ENCODE data around the gene SLC39A12. TPM values are rescaled to one million over a fixed set of nuclear protein-coding genes. Genes with fewer than 3 reads are reported as not detected.

SLC39A12 gene
- total and polyA plus RNA-seq, 8 donors, result not detected

GRCh38 chr10:17984056-17984455 lies 32.3 kb downstream of the SLC39A12 start:
- Histone ChIP-seq H3K4me1 (no peaks in the 10 kb centered on the region), H3K27ac (no peak overlapping the region), H3K4me3 (no peak overlapping the region), H3K9me3 (peaks cover 0 to 4% (median 0%) of the 10 kb centered on the region in 4 donors), H3K36me3 (no peaks in the 10 kb centered on the region), H3K27me3 (no peaks in the 10 kb centered on the region)
- no peak for DNase-seq
- WGBS, 5 donors, result 47 to 81% (median 58%) methylated on average over 1 of the region's 1 CpG
- intact Hi-C loops (cut with DNase I; ENCODE audit: low total_unique reads), result no loop called here
- TF ChIP-seq POLR2A (IDR thresholded peaks at IDR 0.05) (no peak), EP300 (IDR thresholded peaks at IDR 0.05) (no peak), CTCF (IDR thresholded peaks at IDR 0.05) (no peak), POLR2AphosphoS5 (IDR thresholded peaks at IDR 0.05) (no peak)

- intact Hi-C loops (cut with DNase I; ENCODE audit: low total_unique reads), result no loop called here
- Histone ChIP-seq H3K9me3 (peaks cover 0 to 4% (median 0%) of the 10 kb centered on the region in 4 donors), H3K36me3 (no peaks in the 10 kb centered on the region), H3K4me3 (no peak overlapping the region), H3K27me3 (no peaks in the 10 kb centered on the region), H3K27ac (no peak overlapping the region), H3K4me1 (no peaks in the 10 kb centered on the region)
- TF ChIP-seq POLR2A (IDR thresholded peaks at IDR 0.05), result no peak
- no peak for TF ChIP-seq POLR2AphosphoS5 (IDR thresholded peaks at IDR 0.05)
- no peak for TF ChIP-seq EP300 (IDR thresholded peaks at IDR 0.05)
- TF ChIP-seq CTCF (IDR thresholded peaks at IDR 0.05), result no peak
- no peak for DNase-seq
- WGBS, 5 donors, result 84 to 90% (median 86%) methylated on average over 4 of the region's 4 CpGs
These were observed 32.8 kb downstream of the SLC39A12 start for GRCh38 chr10:17984563-17984962.

- Histone ChIP-seq H3K9me3 (peaks cover 0 to 4% (median 0%) of the 10 kb centered on the region in 4 donors), H3K27ac (no peak overlapping the region), H3K4me3 (no peak overlapping the region), H3K27me3 (no peaks in the 10 kb centered on the region), H3K4me1 (no peaks in the 10 kb centered on the region), H3K36me3 (no peaks in the 10 kb centered on the region)
- no peak for DNase-seq
- intact Hi-C loops (cut with DNase I; ENCODE audit: low total_unique reads), result no loop called here
- WGBS, 5 donors, result 69 to 86% (median 82%) methylated on average over 6 of the region's 6 CpGs
- no peak for TF ChIP-seq EP300 (IDR thresholded peaks at IDR 0.05)
- no peak for TF ChIP-seq POLR2A (IDR thresholded peaks at IDR 0.05)
- TF ChIP-seq POLR2AphosphoS5 (IDR thresholded peaks at IDR 0.05), result no peak
- no peak for TF ChIP-seq CTCF (IDR thresholded peaks at IDR 0.05)
These were observed 38.4 kb downstream of the SLC39A12 start for GRCh38 chr10:17989908-17990767.

GRCh38 chr10:17992266-17992665 lies 40.5 kb downstream of the SLC39A12 start:
- intact Hi-C loops (cut with DNase I; ENCODE audit: low total_unique reads), result no loop called here
- TF ChIP-seq POLR2A (IDR thresholded peaks at IDR 0.05), result no peak
- no peak for TF ChIP-seq CTCF (IDR thresholded peaks at IDR 0.05)
- TF ChIP-seq POLR2AphosphoS5 (IDR thresholded peaks at IDR 0.05), result no peak
- no peak for TF ChIP-seq EP300 (IDR thresholded peaks at IDR 0.05)
- no peaks in the 10 kb centered on the region for H3K9me3 ChIP-seq

More at GRCh38 chr10:17992266-17992665, 40.5 kb downstream of the SLC39A12 start:
- no peak for DNase-seq
- Histone ChIP-seq H3K4me3 (no peak overlapping the region), H3K4me1 (no peaks in the 10 kb centered on the region), H3K36me3 (no peaks in the 10 kb centered on the region), H3K27me3 (no peaks in the 10 kb centered on the region), H3K27ac (no peak overlapping the region)

All from stomach (tissue), 9 donors.